GM12878 (cell line): ENCODE measurements around the gene NEK1.

Experiments
- ASH2L ChIP-seq: fragments of 300-600, 200-600 bp; sonication (generic); IDR thresholded peaks from 2 replicates; pipeline ENCODE4 v1.6.1; 2017; ENCODE audit warnings: low read depth, mild to moderate bottlenecking, borderline replicate concordance
- E4F1 ChIP-seq: fragments of 450-650 bp; IDR thresholded peaks from 2 replicates; pipeline ENCODE4 v1.6.1; 2018; ENCODE audit warnings: borderline replicate concordance, mild to moderate bottlenecking; ENCODE audit not compliant: partially characterized antibody
- ETV6 ChIP-seq, 2 experiments: fragments of 450-650 bp in 1 of 2; IDR thresholded peaks in 1 of 2; conservative IDR thresholded peaks in 1 of 2; 2 replicates each; pipeline ENCODE4 v1.6.1; 2014; ENCODE audit warnings: antibody characterized with exemption in 1 of 2, borderline replicate concordance in 1 of 2, low read depth in 1 of 2, mild to moderate bottlenecking in 1 of 2, moderate library complexity in 1 of 2
- HDGF ChIP-seq: fragments of 450-650 bp; IDR thresholded peaks from 2 replicates; pipeline ENCODE4 v1.6.1; 2016; ENCODE audit warnings: antibody characterized with exemption
- MXI1 ChIP-seq: fragments of 150-350 bp; IDR thresholded peaks from 2 replicates; pipeline ENCODE4 v1.6.1; 2011; ENCODE audit warnings: low read depth, mild to moderate bottlenecking, inconsistent platforms, low read length, improper control_type of control experiment
- NR2C2 ChIP-seq: IDR thresholded peaks from 2 replicates; pipeline ENCODE4 v1.6.1; 2011; ENCODE audit warnings: borderline replicate concordance, low read depth; ENCODE audit not compliant: control insufficient read depth, insufficient read length
- POLR2AphosphoS5 ChIP-seq: IDR thresholded peaks from 2 replicates; pipeline ENCODE4 v1.6.1; 2011; ENCODE audit warnings: mild to moderate bottlenecking, low read length, inconsistent platforms
- SMC3 ChIP-seq: IDR thresholded peaks from 2 replicates; pipeline ENCODE4 v1.6.1; 2011; ENCODE audit warnings: low read length, improper control_type of control experiment, borderline replicate concordance
- SP1 ChIP-seq: IDR thresholded peaks from one replicate; pipeline ENCODE4 v1.6.1; 2011; ENCODE audit warnings: low read depth, low read length
- STAT1 ChIP-seq: fragments of 450-650 bp; conservative IDR thresholded peaks from 2 replicates; pipeline ENCODE4 v1.6.1; 2014; ENCODE audit warnings: antibody characterized with exemption, mild to moderate bottlenecking
- TCF12 ChIP-seq: IDR thresholded peaks from 2 replicates; pipeline ENCODE4 v1.6.1; 2011; ENCODE audit warnings: low read depth, mild to moderate bottlenecking, low read length
- TF ChIP-seq, protein P1 (sequence below), 3 experiments: IDR thresholded peaks in 2 of 3; conservative IDR thresholded peaks in 1 of 3; 2 replicates each; pipeline ENCODE4 v1.5.1; 2011; ENCODE audit warnings: low read depth in 3 of 3, low read length in 3 of 3, mild to moderate bottlenecking in 3 of 3, control low read depth in 2 of 3, moderate library complexity in 2 of 3, inconsistent platforms in 1 of 3, mixed read lengths in 1 of 3; ENCODE audit not compliant: control insufficient read depth in 2 of 3, insufficient read depth in 1 of 3; ENCODE audit errors: extremely low read depth in 1 of 3
- TF ChIP-seq, protein P2 (sequence below): IDR thresholded peaks from 2 replicates; pipeline ENCODE4 v1.6.1; 2011; ENCODE audit warnings: low read depth, low read length, improper control_type of control experiment, borderline replicate concordance
- TF ChIP-seq, protein P3 (sequence below): IDR thresholded peaks from 2 replicates; pipeline ENCODE4 v1.6.1; 2012; ENCODE audit warnings: mild to moderate bottlenecking, low read depth, low read length

GRCh38 chr4:169398316-169398715, 214.1 kb downstream of the NEK1 start:
- TF ChIP-seq POLR2AphosphoS5 (no peak), MXI1 (no peak), HDGF (no peak), TCF12 (no peak), NR2C2 (no peak), SP1 (no peak), ASH2L (no peak), STAT1 (no peak), SMC3 (no peak), E4F1 (no peak), ETV6 (conservative IDR thresholded peaks at IDR 0.05 in 1 of 2, IDR thresholded peaks at IDR 0.05 in 1 of 2; ENCODE audit: borderline replicate concordance in 1 of 2, low read depth in 1 of 2) (no peak)
- TF ChIP-seq, protein P1, sequence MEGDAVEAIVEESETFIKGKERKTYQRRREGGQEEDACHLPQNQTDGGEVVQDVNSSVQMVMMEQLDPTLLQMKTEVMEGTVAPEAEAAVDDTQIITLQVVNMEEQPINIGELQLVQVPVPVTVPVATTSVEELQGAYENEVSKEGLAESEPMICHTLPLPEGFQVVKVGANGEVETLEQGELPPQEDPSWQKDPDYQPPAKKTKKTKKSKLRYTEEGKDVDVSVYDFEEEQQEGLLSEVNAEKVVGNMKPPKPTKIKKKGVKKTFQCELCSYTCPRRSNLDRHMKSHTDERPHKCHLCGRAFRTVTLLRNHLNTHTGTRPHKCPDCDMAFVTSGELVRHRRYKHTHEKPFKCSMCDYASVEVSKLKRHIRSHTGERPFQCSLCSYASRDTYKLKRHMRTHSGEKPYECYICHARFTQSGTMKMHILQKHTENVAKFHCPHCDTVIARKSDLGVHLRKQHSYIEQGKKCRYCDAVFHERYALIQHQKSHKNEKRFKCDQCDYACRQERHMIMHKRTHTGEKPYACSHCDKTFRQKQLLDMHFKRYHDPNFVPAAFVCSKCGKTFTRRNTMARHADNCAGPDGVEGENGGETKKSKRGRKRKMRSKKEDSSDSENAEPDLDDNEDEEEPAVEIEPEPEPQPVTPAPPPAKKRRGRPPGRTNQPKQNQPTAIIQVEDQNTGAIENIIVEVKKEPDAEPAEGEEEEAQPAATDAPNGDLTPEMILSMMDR (IDR thresholded peaks at IDR 0.05 in 2 of 3, conservative IDR thresholded peaks at IDR 0.05 in 1 of 3; ENCODE audit: control insufficient read depth in 2 of 3, extremely low read depth in 1 of 3, insufficient read depth in 1 of 3, low read depth in 3 of 3, low read length in 3 of 3) = no peak
- TF ChIP-seq, protein P2, sequence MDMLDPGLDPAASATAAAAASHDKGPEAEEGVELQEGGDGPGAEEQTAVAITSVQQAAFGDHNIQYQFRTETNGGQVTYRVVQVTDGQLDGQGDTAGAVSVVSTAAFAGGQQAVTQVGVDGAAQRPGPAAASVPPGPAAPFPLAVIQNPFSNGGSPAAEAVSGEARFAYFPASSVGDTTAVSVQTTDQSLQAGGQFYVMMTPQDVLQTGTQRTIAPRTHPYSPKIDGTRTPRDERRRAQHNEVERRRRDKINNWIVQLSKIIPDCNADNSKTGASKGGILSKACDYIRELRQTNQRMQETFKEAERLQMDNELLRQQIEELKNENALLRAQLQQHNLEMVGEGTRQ = no peak
- TF ChIP-seq, protein P3, sequence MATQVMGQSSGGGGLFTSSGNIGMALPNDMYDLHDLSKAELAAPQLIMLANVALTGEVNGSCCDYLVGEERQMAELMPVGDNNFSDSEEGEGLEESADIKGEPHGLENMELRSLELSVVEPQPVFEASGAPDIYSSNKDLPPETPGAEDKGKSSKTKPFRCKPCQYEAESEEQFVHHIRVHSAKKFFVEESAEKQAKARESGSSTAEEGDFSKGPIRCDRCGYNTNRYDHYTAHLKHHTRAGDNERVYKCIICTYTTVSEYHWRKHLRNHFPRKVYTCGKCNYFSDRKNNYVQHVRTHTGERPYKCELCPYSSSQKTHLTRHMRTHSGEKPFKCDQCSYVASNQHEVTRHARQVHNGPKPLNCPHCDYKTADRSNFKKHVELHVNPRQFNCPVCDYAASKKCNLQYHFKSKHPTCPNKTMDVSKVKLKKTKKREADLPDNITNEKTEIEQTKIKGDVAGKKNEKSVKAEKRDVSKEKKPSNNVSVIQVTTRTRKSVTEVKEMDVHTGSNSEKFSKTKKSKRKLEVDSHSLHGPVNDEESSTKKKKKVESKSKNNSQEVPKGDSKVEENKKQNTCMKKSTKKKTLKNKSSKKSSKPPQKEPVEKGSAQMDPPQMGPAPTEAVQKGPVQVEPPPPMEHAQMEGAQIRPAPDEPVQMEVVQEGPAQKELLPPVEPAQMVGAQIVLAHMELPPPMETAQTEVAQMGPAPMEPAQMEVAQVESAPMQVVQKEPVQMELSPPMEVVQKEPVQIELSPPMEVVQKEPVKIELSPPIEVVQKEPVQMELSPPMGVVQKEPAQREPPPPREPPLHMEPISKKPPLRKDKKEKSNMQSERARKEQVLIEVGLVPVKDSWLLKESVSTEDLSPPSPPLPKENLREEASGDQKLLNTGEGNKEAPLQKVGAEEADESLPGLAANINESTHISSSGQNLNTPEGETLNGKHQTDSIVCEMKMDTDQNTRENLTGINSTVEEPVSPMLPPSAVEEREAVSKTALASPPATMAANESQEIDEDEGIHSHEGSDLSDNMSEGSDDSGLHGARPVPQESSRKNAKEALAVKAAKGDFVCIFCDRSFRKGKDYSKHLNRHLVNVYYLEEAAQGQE = no peak
